NCI-H1417 treated with DMSO at 0.1 percent for 48 hours (cell line): Measurements from ENCODE around the gene PARVA.

ENCODE experiments used
- DNase-seq: peaks from one replicate; lab custom pipeline; 2025; lab: John Stamatoyannopoulos, UW

The PARVA gene

DNA sequence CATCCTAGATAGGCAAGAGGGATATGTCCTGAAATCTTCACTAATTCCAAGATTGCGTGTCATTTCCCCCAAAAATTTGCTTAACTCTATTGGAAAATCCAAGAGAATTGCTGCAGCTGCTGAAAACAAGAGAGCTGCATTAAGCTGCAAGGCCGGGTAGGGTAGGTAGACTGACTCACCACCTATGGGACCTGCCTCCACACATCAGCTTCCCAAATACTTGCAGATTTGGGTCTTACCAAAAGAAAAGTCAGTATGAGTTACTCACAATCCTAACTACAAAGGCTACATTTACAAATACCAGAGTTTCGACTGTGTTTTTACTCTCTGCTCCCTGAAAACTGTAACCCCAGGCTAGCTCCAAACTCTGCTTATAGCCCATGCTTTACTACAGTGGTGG, 154.3 kb downstream of the PARVA start:
- no peak for DNase-seq

DNA sequence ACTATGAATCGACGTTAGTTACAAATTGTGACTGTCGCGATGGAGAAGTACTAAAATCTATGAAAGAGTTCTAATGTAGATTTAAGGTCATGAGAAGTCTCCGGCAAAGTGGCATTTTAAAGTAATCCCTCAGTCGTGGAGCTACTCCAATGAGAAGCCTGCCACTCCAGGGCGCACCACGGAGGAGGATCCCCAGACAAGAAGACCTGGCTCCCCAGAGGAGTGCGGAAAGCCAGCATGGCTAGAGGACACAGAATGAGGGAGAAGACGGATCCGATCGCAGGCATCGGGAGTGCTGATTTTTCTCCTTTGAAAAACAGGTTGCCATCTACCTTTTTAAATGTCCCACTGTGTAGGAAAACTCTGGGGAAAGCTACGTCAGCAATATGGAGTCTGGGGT, 155.2 kb downstream of the PARVA start:
- DNase-seq, result no peak

DNA sequence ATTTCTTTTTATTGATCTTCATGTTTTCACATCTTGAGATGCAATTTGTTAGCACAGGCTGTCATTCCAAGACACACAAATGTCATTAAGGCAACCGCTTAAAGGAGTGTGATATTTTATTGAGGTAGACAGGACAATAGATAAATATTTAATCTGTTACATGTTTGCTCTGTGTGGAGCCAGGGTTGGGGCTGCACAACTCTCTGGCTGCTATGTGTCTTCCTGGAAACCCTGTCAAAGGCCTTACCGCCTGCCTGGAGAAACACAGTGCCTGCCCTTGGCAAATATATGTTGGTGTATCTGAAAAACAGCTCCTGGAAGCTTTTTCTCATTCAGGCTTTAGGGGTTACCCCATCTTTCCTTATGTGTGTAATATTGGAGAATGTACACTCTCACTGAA, 157.2 kb downstream of the PARVA start:
- DNase-seq, result no peak

DNA sequence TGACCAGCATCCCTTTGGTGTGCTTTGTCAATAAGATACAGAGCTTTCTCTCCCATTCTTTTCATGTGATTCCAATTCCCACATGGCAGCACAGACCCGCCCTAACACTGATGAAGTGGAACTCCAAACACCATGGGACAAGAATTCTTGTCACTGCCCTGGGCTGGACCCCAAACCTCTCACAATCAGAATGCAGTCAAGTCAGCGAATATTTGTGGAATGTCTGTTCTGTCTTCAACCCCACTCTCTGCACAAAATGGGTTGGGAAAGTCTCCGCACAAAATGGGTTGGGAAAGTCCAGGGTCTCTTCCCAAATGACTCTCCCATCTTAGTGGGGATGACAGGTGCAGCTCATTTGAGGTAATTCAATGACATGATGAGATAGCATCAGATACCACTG, 157.9 kb downstream of the PARVA start:
- no peak for DNase-seq

DNA sequence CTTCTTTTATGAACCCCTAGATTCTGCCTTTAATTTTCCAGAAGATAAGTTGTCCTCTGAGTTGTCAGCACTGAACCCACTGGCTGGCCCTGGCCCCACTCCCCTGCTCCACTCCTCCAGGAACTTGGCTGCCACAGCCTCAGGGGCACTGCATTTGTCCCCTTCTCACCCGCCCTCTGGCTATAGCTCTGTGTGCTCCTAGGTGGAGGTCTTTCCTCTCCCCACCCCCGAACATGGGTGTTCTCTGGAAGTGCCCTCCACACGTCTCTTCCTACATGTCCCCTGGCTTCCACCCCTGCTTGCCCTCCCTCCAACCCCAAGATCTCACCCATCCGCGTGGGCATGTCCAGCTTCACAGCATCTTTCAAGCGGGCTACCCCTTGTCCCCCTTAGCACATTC, 159.2 kb downstream of the PARVA start:
- no peak for DNase-seq

DNA sequence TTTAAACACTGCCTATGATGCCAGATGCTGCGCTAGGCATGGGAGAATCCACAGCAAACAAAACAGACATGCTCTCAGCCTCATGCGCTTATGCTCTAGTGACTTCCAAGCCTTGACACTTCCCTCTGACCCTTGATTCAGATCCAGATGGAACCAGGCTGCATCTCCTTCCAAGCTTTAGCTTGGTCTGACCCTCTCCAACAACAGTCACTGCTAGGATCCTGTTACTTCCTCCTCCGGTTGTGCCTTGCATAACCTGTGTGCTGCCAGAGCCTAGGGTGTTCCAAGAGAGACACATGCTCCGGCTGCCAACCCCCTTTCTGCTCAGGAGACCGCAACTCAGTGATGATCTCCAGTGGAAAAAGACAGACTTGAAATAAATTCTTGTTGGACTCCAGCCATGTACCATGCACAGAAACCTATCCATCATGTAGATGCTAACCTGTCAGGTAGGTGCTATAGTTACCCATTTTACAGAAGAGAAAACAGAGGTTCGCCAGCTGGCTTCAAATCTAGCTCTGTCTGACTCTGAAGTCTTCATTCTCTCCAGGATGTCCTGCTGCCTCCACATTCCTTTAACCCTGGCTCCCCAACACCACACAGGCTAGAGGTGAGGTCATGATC, 160.5 kb downstream of the PARVA start:
- no peak for DNase-seq

DNA sequence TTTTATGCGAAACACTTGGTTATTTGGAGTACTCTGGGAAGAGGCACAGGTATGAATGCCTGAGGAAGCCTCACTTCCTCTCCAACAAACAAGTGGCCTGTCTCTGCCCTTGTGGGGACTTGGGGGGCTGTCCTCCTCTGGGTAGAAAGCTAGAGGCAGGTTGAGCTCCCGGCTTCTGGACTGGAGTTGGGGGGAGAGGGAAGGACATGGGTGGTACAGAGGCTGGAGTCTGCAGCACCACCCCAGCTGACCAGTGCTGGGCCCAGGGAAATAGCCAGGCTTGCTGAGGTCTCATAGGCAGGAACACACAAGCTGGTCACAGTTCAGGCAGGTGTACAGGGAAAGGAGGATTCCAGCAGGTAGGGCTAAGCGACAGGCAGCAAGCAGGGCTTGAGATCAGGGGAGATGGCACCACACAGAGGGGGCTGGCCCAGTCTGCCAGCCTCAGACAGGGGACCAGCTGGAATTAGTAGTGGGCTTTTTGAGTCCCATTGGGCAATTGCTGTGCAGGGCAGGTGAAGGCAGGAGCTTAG, 161.6 kb downstream of the PARVA start:
- no peak for DNase-seq

DNA sequence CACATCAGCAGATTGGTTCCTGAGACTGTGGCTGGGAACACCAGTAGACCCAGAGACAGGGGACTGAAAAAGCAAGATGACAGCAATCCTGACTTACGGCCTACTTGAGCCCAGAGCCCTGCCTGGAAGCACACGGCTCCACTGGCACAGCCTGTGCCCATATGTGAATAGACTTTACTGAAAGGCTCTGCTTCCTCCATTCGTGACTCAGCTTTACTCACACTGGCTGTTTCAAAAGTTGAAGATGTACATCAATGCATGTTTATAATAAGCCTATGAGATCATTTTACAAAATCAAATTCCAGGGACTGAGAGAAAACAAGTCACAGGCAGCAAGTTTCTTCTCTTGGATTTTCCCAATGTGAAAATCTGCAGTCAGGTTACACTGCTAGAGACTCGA, 162.2 kb downstream of the PARVA start:
- no peak for DNase-seq

DNA sequence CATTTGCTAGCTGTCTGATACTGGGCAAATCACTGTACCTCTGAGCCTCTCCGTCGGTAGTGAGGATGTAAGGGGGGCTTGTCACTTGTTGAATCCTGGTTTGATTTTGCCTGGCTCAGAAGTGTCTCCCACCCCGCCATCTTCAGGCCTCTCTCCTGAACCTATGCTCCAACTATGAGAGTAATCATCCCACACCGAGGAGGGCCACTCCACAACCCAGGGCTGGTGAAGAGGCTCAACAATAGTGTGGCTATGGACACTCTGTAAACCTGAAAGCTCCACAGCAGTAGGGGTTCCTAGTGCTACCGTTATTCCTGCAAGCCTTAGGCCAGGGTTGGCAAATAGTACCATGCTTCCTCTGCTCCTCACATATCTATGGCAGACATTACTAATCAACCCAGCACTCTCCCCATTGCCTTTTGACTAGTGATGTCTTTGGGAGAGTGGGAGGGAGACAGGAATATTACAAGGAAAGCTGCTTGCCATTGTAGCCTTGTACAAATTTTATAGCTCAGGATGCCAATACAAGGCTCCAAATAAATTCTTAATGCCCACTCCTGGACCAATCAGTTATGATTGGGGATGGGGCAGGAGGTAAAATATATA, 162.8 kb downstream of the PARVA start:
- DNase-seq, result no peak

DNA sequence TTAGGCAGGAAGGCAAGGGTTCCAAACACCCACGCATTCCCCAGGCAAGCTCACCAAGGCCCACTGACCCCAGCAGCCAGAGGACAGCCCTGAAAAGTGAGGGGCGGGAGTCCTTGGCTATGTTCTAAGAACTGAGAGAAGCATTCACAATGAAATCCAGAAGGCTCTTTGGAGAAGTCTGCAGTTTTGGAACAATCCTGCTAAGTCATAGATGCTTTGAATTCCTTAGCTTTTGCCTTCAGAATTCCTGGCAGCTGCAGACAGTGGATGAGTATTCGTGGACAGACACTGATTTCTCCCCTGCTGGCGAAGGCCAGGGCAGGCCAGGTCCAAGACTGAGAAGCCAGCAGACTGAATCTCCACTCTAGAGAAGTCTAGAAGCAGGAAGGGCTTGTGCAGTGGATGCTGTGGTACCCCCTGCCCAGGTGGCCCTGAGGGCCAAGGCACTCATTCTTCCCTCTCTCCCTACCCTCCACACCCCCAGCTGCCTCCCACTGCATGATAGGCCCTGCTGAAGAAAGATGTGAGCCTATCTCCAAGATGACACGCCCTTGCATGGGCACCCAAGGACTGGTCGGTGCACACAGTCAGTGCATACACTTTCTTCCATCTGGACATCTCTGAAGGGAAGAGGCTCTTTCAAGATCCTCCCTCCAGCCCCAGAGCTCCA, 163.7 kb downstream of the PARVA start:
- no peak for DNase-seq

DNA sequence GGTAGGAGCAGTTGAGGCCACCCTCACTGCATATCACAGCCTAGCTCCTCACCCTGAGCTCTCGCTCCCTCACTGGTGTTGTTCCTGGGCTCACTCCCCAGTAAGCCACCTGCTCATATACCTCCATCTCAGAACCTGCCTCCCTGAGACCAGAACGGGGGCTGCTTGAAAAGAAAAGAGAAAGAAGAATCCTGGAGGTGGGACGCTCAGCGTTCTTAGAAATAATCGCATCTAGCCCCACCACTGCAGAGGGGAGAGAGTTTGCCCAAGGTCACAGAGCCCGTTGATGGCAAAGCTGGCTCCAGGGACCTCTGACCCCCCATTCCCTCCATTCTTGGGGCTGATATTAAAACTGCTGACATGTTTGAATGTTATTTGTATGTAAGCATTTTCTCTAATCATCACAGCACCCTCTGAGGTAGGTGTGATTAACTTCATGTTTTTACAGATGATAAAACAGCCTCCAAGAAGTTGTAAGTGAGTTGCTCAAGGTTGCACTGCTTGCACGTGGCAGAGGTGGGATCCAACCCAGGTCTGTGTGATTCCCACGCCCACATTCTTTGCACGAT, 164.3 kb downstream of the PARVA start:
- DNase-seq, result no peak

DNA sequence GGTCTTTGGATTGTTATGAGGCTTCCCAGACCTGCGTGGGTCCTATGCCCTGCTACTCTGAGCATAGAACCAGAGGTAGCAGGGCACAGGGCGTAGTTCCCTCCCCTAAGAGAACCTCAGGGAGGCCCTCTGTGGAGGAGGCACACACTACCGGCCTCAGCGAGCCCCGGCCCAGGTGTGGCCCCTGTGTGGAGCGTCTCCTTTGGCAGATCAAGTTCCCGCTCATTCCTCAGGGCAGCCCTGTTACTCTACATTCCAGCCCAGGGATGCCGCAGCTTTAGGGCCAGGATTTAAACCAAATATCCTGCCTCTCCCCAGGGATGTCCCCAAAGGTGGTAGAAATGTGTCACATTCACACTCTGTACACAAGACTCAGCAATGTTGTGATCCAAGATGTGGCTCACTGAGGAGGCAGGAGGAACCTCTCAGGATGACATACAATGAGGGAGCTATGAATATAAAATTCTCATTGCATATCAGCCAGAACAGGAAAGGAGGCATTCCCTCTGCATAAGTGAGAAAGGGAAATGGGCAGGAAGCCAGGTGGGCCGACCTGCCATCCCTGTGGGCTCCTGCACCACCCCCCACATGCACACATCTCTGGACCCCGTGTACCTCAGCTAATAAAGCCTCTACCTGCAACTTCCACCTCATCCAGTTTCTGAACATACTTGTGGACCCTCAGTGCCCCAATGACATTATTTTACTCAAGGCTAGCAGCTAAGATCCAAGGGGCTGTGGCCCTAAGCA, 165.0 kb downstream of the PARVA start:
- DNase-seq, result no peak

DNA sequence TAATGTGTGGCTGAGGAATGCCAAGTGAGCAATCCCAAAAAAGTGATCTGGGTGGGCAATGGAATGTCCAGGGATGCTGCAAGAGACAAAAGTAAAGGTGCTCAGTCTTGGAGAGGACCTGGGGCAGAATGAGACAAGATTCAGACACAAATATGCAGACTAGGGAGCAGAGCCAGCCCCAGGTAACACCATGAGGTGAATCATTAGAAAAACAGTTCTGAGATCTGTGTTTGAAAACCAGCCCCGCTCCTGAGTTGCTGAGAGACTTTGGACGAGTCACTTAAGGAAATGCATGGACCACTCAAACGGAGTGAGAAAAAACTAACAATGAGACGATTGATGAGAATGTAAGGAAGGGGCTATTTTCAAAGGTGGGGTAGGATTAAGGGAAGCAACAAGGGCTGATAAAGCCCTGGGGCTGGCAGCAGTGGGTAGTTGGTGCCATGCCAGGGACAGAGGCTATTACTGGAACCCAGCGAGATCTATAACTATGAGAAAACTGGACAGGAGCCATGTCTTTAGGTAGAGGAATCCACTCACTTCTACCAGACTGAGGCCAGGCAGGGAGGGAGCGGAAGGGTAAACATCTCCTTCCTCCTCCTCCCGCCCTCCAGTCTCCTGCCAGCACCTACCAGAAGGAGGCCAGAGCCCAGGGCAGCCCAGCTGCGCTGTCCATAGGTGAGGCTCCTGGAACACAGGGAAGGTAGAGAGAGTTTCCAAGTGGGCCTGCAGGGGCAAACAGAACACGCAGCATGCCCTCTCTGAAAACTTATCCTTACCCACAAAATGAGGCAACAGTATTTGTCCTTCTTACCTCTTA, 166.4 kb downstream of the PARVA start:
- no peak for DNase-seq

DNA sequence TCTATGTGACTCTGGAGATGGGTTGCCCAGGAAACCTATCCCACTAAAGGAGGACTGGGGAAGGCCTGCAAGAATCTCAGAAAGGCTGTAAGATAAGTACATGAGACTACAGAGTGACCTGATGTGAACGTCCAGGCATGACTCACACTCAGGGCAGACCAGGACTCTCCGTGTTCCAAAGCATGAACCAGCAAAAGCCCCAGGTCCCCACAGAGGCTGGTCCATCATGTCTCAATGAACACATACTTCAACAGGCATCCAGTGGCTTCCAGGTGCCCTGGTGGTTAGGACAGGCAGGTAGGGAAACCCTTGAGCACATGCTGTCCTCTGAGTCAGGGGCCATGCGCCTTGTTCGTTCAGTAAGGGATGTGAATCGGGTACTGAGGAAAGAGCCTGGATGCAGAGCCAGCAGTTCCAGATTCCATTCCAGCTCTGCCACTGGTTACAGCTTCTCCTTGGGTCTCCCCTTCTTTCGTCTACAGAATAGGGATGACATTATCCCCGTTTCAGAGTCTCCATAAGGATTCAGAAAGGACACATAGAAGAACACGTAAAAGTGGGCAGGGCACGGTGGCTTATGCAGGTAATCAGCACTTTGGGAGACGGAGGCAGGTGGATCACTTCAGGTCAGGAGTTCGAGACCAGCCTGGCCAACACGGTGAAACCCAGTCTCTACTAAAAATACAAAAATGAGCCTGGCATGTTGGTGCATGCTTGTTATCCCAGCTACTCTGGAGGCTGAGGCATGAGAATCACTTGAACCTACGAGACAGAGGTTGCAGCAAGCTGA, 167.8 kb downstream of the PARVA start:
- no peak for DNase-seq

DNA sequence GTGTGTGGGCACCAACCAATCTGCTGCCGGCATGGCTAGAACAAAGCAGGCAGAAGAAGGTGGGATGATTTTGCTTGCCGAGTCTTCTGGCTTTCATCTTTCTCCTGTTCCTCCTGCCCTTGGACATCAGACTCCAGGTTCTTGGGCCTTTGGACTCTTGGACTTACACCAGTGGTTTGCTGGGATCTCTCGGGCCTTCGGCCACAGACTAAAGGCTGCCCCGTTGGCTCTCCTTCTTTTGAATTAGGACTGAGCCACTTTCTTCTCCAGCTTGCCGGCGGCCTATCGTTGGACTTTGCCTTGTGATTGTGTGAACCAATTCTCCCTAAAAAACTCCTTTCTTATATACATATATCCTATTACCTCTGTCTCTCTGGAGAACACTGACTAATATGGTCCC, 168.8 kb downstream of the PARVA start:
- DNase-seq, result no peak

DNA sequence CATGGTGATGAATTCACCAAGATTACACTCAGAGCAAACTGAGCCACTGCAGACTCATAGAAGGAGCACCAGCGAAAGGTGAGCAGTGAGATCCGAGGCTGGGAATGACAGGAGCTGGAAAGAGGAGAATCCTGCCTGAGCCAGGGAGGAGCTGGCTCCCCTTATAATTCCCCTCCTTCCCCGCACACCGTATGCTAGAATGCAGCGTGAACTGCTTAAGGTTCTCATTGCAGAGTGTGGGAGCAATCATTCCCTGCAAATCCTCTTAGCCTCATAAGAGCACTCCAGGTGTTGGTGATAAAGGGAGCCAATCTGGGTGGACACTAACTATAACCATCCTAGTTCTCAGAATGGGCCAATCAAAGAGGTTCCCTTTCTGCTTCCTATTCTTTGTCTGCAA, 169.3 kb downstream of the PARVA start:
- DNase-seq, result no peak

DNA sequence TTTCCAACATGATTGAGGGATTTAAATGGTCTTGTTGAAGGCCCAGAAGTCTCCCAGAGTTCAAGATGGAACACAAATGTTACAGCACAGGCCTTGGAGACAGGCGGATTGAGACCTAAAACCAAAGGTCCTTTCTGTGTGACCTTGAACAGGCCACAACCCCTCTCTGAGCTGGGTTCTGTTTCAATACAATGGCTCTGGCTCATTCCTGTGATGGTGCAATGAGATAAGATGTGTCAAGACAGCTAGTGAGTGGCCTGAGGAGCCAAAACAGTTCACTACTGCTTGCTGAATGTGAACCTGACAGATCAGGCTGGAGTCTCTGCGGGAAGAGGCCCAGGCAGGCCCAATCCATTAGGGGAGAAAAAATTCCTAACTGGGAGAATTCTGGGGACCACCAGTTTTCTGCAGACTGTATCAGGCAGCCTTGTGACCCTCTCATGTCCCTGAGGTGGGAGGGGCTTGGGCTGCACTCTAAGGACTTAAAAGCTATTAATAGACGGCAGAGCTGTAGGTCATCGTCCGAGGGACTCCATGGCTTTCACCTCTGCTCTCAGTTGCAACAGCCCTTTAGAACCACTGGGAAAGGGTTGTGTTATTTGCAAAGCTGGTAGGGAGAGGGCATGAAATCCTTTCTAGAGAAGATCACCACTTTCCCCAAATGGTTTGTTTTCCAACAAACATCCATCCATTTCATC, 170.7 kb downstream of the PARVA start:
- DNase-seq, result no peak

DNA sequence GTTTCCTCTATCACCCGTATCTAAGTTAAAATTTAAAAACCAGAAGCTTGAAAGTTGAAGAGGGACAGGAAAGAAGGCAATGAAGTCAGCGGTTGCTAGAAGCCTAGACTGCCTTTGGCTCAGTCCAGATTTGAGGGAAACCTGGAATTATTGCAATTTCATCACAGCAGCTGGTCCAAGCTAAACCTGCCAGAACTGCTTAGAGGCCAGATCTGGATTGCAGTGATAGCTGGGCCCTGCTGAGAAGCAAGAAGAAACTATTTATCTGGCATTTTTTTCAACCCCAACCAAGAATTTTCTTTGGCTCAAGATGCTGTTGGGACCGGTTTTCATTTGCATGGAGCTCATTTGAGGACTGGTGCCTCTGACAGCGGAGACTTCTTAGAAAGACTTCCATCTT, 175.3 kb downstream of the PARVA start:
- no peak for DNase-seq

DNA sequence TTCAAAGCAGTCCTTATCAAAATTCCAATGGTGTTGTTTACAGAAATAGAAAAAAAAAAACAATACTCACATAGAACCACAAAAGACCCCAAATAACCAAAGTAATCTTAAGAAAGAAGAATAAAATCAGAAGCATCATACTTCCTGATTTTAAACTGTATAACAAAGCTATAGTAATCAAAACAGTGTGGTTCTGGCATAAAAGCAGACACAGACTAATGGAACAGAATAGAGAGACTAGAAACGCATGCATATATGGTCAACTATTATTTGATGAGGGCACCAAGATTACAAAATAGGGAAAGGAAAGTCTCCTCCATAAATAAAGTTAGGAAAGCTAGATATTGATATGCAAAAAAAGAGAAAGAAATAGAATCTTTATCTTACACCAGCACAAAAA, 176.8 kb downstream of the PARVA start:
- DNase-seq, result no peak

DNA sequence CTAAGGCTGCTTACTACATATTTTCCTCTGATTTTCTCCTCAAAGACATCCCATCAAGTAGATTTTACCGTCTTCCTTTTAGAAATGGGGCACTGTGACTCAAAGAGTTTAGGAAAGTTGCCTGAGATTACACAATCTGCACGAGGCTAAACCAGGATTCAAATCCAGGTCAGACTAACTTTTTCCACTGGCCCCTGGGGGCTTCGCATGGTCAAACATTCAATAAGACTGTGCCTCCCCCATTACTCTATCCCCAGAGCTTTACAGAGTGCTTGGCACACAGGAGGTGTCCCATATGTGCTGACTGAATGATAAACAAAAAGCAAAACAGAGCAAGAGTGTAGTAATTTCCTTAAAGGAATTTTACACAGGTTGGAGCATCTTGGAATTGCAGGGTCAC, 178.8 kb downstream of the PARVA start:
- DNase-seq, result no peak
